Activated T-cell treated with anti-CD3 and anti-CD28 coated beads for 24 hours (primary cell): ENCODE results near the gene PRKX.
"Not testable (repeated sequence)": the region's sequence is repeated elsewhere in the genome, so short reads cannot be mapped to it uniquely, and the experiment has no call there.

Experiments
- DNase-seq: peaks from one replicate; pipeline ENCODE4 v3.0.0-alpha.2; 2020; ENCODE audit warnings: low read depth

The PRKX gene

GRCh38 chrX:3577551-3577950 is 135.9 kb downstream of the PRKX start:
- DNase-seq = no peak

- DNase-seq = no peak
These were observed 136.5 kb downstream of the PRKX start for GRCh38 chrX:3576886-3577501.

DNA sequence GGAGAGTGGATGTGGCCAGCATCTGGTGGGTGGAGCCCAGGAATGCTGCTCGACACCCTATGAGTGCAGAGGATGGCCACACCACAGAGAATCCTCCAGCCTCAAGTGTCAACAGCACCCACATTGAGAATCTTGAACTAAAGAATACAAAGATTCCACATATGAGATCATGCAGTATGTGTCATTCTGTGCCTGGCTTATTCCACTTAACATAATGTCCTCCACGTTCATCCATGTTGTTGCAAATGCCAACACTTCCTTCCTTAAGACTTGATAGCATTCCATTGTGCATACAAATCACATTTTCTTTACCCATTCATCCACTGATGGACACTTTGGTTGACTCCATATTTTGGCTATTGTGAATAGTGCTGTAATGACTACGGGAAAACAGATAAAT is 145.8 kb downstream of the PRKX start:
- DNase-seq = no peak

DNA sequence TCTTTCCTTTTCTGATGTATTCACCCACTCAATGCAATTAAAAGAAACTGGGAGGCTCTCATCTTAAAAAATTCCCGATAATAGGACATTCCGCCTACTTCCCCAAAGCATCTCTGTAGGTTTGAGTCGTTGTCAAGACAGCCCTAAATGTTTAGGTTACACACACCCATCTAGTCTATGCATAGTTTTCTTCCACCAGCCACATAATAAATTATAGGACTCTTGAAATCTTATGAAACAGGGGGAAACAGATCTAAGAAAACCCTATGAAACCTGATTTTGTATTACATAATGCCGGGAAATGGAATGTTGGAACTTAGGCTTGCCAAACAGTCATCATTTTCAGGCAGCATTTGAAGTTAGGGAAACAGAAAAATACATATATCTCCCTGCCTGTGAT is 150.0 kb downstream of the PRKX start:
- DNase-seq = no peak

DNA sequence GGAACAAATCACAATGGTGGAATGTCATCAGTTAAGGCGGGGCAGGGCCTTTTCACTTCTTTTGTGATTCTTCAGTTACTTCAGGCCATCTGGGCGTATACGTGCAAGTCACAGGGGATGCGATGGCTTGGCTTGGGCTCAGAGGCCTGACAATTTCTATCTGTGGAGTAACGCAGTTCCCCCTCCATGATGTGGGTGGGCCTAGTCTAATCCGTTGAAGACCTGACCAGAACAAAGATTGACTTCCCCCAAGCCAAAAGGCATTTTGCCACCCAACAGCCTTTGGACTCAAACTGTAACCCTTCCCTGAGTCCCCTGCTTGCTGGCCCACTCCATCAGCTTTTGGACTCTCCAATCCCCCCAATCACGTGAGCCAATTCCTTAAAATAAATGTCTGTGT is 153.4 kb downstream of the PRKX start:
- not testable (repeated sequence) for DNase-seq
